ENCODE data around the gene PLAC1.

Gene PLAC1

GRCh38 chrX:134679644-134680043, 21.4 kb upstream of the PLAC1 start:
- no peak overlapping the region for H3K4me3 Mint-ChIP-seq
- H3K27ac Mint-ChIP-seq: no peak overlapping the region
- no peaks in the 10 kb centered on the region for H3K36me3 Mint-ChIP-seq (ENCODE audit: low read depth)
- no peaks in the 10 kb centered on the region for H3K4me1 Mint-ChIP-seq (ENCODE audit: low read depth)
- H3K27me3 Mint-ChIP-seq: no peaks in the 10 kb centered on the region
- H3K9me3 Mint-ChIP-seq: no peaks in the 10 kb centered on the region

GRCh38 chrX:134679221-134679620, 20.9 kb upstream of the PLAC1 start:
- Mint-ChIP-seq H3K4me3 (no peak overlapping the region), H3K27ac (no peak overlapping the region)

DNA sequence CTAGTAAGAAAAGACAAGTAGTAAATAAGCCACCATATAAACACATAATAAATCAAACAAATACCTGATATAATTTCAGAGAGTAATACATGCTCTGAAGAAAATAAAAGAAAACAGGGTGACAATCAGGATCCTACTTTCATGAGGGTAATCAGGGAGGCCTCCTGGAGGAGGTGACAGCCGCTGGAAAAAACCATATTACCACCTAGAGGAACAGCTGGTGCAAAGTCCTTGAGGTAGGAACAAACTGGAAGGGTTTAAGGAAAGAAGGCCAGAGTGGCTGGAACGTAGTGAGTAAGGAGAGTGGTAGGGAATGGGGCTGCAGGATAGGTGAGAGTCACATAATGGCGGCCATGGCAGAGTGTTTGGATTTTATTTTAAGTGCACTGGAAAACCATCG, 19.1 kb upstream of the PLAC1 start:
- Mint-ChIP-seq H3K9me3 (no peaks in the 10 kb centered on the region), H3K27me3 (no peaks in the 10 kb centered on the region), H3K4me3 (no peak overlapping the region), H3K36me3 (ENCODE audit: low read depth) (no peaks in the 10 kb centered on the region), H3K4me1 (ENCODE audit: low read depth) (no peaks in the 10 kb centered on the region), H3K27ac (no peak overlapping the region)

More at GRCh38 chrX:134679221-134679620, 20.9 kb upstream of the PLAC1 start:
- Mint-ChIP-seq H3K36me3 (ENCODE audit: low read depth) (no peaks in the 10 kb centered on the region), H3K9me3 (no peaks in the 10 kb centered on the region), H3K4me1 (ENCODE audit: low read depth) (no peaks in the 10 kb centered on the region), H3K27me3 (no peaks in the 10 kb centered on the region)

- peaks cover 3% of the 10 kb centered on the region for H3K4me1 Mint-ChIP-seq (ENCODE audit: low read depth)
- H3K36me3 Mint-ChIP-seq (ENCODE audit: low read depth): no peaks in the 10 kb centered on the region
- no peak overlapping the region for H3K4me3 Mint-ChIP-seq
- H3K27me3 Mint-ChIP-seq: no peaks in the 10 kb centered on the region
- H3K9me3 Mint-ChIP-seq: peaks cover under 1% of the 10 kb centered on the region
- H3K27ac Mint-ChIP-seq: no peak overlapping the region
Observed at GRCh38 chrX:134676436-134676835, 18.2 kb upstream of the PLAC1 start.

DNA sequence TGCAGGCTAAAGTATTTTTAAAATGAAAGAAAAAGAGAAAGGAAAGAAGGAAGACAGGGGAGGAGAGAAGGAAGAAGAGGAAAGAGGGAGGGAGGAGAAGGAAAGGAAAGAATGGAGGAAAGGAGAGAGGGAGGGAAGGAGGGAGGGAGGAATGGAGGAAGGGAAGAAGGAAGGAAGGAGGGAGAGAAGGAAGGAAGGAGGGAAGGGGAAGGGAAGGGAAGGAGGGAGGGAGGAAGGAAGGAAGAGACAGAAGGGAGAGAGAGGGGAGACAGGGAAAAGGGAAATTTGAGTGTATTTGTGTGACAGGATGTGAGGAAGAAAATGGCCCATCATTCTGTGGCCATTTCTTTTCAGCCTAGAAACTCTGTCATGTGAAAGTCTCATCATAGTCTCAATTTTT, 14.9 kb upstream of the PLAC1 start:
- H3K4me3 Mint-ChIP-seq: no peak overlapping the region
- no peaks in the 10 kb centered on the region for H3K27me3 Mint-ChIP-seq
- H3K9me3 Mint-ChIP-seq: peaks cover 3% of the 10 kb centered on the region
- H3K27ac Mint-ChIP-seq: no peak overlapping the region
- H3K36me3 Mint-ChIP-seq (ENCODE audit: low read depth): no peaks in the 10 kb centered on the region
- H3K4me1 Mint-ChIP-seq (ENCODE audit: low read depth): peaks cover 7% of the 10 kb centered on the region

GRCh38 chrX:134672101-134672500, 13.8 kb upstream of the PLAC1 start:
- H3K9me3 Mint-ChIP-seq: peaks cover 3% of the 10 kb centered on the region
- peaks cover 7% of the 10 kb centered on the region for H3K4me1 Mint-ChIP-seq (ENCODE audit: low read depth)
- no peaks in the 10 kb centered on the region for H3K36me3 Mint-ChIP-seq (ENCODE audit: low read depth)
- H3K27ac Mint-ChIP-seq: no peak overlapping the region
- no peak overlapping the region for H3K4me3 Mint-ChIP-seq
- H3K27me3 Mint-ChIP-seq: no peaks in the 10 kb centered on the region

DNA sequence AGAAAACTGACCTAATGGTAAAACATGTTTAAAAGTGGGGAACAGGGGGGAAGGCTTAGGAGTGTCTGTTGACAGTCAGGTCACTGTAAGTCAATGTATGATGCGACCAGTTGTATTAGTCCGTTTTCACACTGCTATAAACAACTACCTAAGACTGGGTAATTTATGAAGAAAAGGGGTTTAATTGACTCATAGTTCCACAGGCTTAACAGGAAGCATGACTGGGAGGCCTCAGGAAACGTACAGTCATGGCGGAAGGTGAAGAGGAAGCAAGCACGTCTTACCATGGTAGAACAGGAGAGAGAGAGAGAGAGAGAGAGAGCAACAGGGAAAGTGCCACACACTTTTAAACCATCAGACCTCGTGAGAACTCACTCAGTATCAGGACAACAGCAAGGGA, 13.0 kb upstream of the PLAC1 start:
- no peaks in the 10 kb centered on the region for H3K27me3 Mint-ChIP-seq
- H3K4me3 Mint-ChIP-seq: no peak overlapping the region
- H3K9me3 Mint-ChIP-seq: peaks cover 3% of the 10 kb centered on the region
- peaks cover 7% of the 10 kb centered on the region for H3K4me1 Mint-ChIP-seq (ENCODE audit: low read depth)
- no peaks in the 10 kb centered on the region for H3K36me3 Mint-ChIP-seq (ENCODE audit: low read depth)
- peak overlapping the region; percentile 61 for H3K27ac Mint-ChIP-seq

DNA sequence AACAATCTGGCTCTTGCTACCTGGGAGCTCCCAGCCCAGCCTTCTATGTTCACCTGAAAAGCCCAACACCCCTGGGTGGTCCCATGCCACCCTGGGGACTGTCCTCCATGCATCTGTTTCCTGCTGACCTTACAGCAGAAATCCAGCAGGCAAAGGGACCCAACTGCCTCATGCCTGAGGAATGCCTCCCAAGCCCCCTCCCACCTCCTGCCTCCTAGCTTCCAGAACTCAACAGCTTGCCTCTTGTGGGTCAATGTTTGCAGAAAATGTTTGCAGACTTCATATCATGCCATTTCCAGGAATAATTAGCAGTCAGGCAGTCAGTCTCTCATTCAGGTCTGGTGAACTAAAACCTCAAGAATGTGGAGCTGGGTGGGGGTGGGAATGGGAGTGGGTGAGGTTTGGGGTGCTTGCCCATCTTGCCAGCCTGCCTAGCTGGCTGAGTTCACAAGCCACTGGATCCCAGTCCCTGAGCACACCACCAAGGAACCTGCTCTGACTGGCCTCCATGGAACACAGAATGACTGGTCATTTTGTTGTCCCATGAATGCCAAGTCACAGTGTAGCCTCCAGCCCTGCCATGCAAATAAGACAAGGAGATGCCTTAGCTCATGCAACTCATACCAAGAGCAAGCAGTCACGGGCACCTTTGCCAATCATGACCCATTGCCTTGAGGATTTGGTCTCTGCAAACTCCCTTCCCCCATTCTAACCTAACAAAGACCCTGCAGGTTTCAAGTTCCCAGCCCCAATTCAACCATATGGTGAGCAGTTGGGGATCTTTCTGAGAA, 12.1 kb upstream of the PLAC1 start:
- Mint-ChIP-seq H3K4me3 (no peak overlapping the region), H3K9me3 (peaks cover 3% of the 10 kb centered on the region), H3K27ac (no peak overlapping the region), H3K4me1 (ENCODE audit: low read depth) (peaks cover 7% of the 10 kb centered on the region), H3K36me3 (ENCODE audit: low read depth) (no peaks in the 10 kb centered on the region), H3K27me3 (no peaks in the 10 kb centered on the region)

DNA sequence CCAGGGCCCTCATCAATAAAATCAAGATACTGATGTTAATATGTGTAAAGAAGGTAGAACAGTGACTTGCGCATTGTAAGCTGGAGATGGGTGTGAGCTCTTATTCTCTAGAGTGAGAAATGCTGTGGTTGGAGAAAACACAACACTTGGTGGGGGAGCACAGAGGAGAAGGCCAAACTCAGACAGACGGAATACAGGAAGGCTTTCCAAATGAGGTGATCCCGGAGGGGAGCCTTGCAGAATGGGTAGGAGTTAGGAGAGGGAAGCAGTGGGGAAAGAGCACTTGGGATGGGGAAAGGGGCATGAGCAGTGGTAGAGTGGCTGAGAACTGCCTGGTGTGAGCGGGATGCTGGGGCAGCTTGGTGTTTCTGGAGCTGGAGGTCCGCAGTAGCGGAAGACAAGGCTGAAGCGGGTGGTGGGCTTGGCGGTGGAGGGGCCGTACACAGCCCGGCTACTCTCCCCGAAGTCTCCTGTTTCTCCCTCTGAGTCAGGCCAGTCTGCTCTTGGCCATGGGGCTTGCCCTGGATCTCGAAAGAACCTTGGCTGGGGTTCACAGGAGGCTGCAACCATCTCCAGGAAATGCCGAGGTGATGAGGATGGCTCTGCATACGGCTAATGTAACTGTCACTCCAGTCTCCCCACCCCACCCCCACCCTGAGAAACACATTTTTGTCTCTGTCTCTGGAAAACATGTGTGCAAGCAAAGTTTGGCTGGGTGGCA, 11.3 kb upstream of the PLAC1 start:
- H3K36me3 Mint-ChIP-seq (ENCODE audit: low read depth): no peaks in the 10 kb centered on the region
- H3K9me3 Mint-ChIP-seq: peaks cover 3% of the 10 kb centered on the region
- H3K27ac Mint-ChIP-seq: no peak overlapping the region
- peaks cover 7% of the 10 kb centered on the region for H3K4me1 Mint-ChIP-seq (ENCODE audit: low read depth)
- no peak overlapping the region for H3K4me3 Mint-ChIP-seq
- no peaks in the 10 kb centered on the region for H3K27me3 Mint-ChIP-seq

DNA sequence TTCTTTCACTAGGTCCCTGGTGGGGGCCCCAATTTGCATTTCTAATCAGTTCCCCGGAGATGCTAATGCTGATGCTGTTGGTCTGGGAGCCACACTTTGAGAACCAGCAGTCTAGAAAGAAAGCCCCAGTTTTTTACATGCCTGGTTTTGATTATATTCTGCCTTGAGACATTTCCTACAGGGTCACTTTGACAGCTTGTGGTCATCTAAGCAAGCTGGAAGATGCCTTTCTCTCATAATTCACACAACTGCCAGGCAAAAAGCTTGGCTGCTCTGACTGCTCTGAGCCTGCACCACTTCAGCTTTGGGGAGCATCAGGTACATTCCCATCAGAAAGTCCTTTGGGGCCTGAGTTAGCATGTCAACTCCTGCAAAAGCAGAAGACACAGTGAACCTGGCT, 5.9 kb upstream of the PLAC1 start:
- H3K27me3 Mint-ChIP-seq: peaks cover 14% of the 10 kb centered on the region
- no peak overlapping the region for H3K4me3 Mint-ChIP-seq
- H3K9me3 Mint-ChIP-seq: no peaks in the 10 kb centered on the region
- no peak overlapping the region for H3K27ac Mint-ChIP-seq
- H3K36me3 Mint-ChIP-seq (ENCODE audit: low read depth): no peaks in the 10 kb centered on the region
- H3K4me1 Mint-ChIP-seq (ENCODE audit: low read depth): no peaks in the 10 kb centered on the region

GRCh38 chrX:134661295-134661694, 3.0 kb upstream of the PLAC1 start:
- Mint-ChIP-seq H3K9me3 (no peaks in the 10 kb centered on the region), H3K36me3 (ENCODE audit: low read depth) (no peaks in the 10 kb centered on the region), H3K27ac (no peak overlapping the region), H3K27me3 (peaks cover 14% of the 10 kb centered on the region), H3K4me1 (ENCODE audit: low read depth) (no peaks in the 10 kb centered on the region), H3K4me3 (no peak overlapping the region)

DNA sequence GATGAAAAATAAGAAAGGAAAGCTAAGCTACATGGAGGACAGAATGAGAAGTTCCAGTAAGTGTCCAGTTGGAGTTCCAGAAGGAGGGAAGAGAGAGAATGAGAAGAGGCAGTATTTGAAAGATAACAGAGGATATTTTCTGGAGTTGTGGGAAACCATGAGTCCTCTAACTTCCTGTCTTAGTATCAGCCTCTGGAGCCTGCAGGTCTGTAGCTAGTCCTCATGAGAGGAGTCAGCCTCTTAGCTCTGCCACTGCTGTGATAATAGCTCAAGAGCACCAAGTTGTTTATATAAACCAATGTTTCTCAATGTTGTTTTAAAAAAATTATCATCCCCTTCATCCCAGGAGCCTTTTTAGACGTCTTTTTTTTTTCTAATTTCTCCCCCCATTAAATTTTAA, 2.4 kb upstream of the PLAC1 start:
- H3K36me3 Mint-ChIP-seq (ENCODE audit: low read depth): no peaks in the 10 kb centered on the region
- H3K27ac Mint-ChIP-seq: no peak overlapping the region
- no peak overlapping the region for H3K4me3 Mint-ChIP-seq
- no peaks in the 10 kb centered on the region for H3K4me1 Mint-ChIP-seq (ENCODE audit: low read depth)
- H3K27me3 Mint-ChIP-seq: peaks cover 14% of the 10 kb centered on the region
- no peaks in the 10 kb centered on the region for H3K9me3 Mint-ChIP-seq

GRCh38 chrX:134659761-134660160, 1.5 kb upstream of the PLAC1 start:
- H3K27ac Mint-ChIP-seq: no peak overlapping the region
- peaks cover 14% of the 10 kb centered on the region for H3K27me3 Mint-ChIP-seq
- H3K36me3 Mint-ChIP-seq (ENCODE audit: low read depth): no peaks in the 10 kb centered on the region
- no peak overlapping the region for H3K4me3 Mint-ChIP-seq
- H3K9me3 Mint-ChIP-seq: no peaks in the 10 kb centered on the region
- peaks cover under 1% of the 10 kb centered on the region for H3K4me1 Mint-ChIP-seq (ENCODE audit: low read depth)

- Mint-ChIP-seq H3K36me3 (ENCODE audit: low read depth) (no peaks in the 10 kb centered on the region), H3K4me3 (no peak overlapping the region), H3K4me1 (ENCODE audit: low read depth) (peaks cover 12% of the 10 kb centered on the region), H3K9me3 (no peaks in the 10 kb centered on the region), H3K27me3 (peaks cover 14% of the 10 kb centered on the region), H3K27ac (no peak overlapping the region)
Observed at GRCh38 chrX:134658760-134659023, 421 bp upstream of the PLAC1 start.

- H3K9me3 Mint-ChIP-seq: no peaks in the 10 kb centered on the region
- no peaks in the 10 kb centered on the region for H3K36me3 Mint-ChIP-seq (ENCODE audit: low read depth)
- peaks cover 12% of the 10 kb centered on the region for H3K4me1 Mint-ChIP-seq (ENCODE audit: low read depth)
- no peaks in the 10 kb centered on the region for H3K27me3 Mint-ChIP-seq
- no peak overlapping the region for H3K4me3 Mint-ChIP-seq
- H3K27ac Mint-ChIP-seq: peak overlapping the region; percentile 45
Observed at GRCh38 chrX:134654398-134655012, 3.8 kb downstream of the PLAC1 start.
